HCT116 (cell line): ENCODE data around the gene SPA17. TPM values are rescaled to one million over a fixed set of nuclear protein-coding genes. Genes with fewer than 3 reads are reported as not detected.

Experiments
- ATAC-seq: fragments of 200-7000 bp; cut with Tn5 transposase; 2 replicates; pipeline ENCODE4 v1.9.1; 2020; ENCODE audit warnings: mild to moderate bottlenecking, moderate library complexity
- BruUV-seq: library from RNA; stranded (reverse); fragments of 400-500 nt; replicated peaks from 2 replicates; lab custom pipeline; 2021; lab: Mats Ljungman, UMichigan
- CTCF ChIA-PET: fragments of 300-600 bp; sonication (Branson Sonifier 250); formaldehyde crosslinking; loops from one replicate; lab custom pipeline; 2021; ENCODE audit warnings: antibody characterized with exemption; lab: Charles Lee
- POLR2A ChIA-PET: fragments of 300-600, 350-600 bp; sonication (Branson Sonifier 250); formaldehyde crosslinking; loops from one replicate; lab custom pipeline; 2021; ENCODE audit warnings: antibody characterized with exemption; lab: Charles Lee
- RAD21 ChIA-PET, 2 experiments: fragments of 300-600 bp; sonication (Branson Sonifier 250); formaldehyde crosslinking; loops; one replicate each; lab custom pipeline; 2023; ENCODE audit warnings: low total read pairs in 2 of 2; ENCODE audit not compliant: uncharacterized antibody in 2 of 2, unreplicated experiment in 2 of 2, low non-redundant PET in 1 of 2; lab: Charles Lee
- DNase-seq: peaks from one replicate; pipeline ENCODE4 v3.0.0-alpha.2; 2010; ENCODE audit warnings: low read depth, low spot score
- H2AFZ ChIP-seq: fragments of 200-600 bp; shearing (Covaris generic), sonication (generic); 2 replicates; pipeline ENCODE4 v1.6.1; 2017; ENCODE audit warnings: low read depth, mixed run types, mixed read lengths, antibody characterized with exemption, low read length; ENCODE audit not compliant: poor library complexity, severe bottlenecking
- H3K27ac ChIP-seq: 2 replicates; pipeline ENCODE4 v1.5.1; 2012; ENCODE audit warnings: low read depth, low read length
- H3K27me3 ChIP-seq: fragments of 200-600 bp; sonication (generic); 2 replicates; pipeline ENCODE4 v1.6.1; 2016; ENCODE audit warnings: mixed run types, low read length, mixed read lengths; ENCODE audit not compliant: insufficient read depth
- H3K36me3 ChIP-seq, 2 experiments: fragments of 200-500 bp in 1 of 2; fragments of 200-600 bp in 1 of 2; sonication (Bioruptor generic) in 1 of 2; sonication (generic) in 1 of 2; 2 replicates each; pipeline versions ENCODE4 v1.5.1 to v1.6.1; 2014 to 2016; ENCODE audit warnings: low read length in 2 of 2, inconsistent platforms in 1 of 2, mixed read lengths in 1 of 2, mixed run types in 1 of 2; ENCODE audit not compliant: insufficient read depth in 2 of 2, control insufficient read depth in 1 of 2
- H3K4me1 ChIP-seq, 2 experiments: fragments of 200-600 bp in 1 of 2; sonication (generic) in 1 of 2; 2 replicates each; pipeline versions ENCODE4 v1.5.1 to v1.6.1; 2012 to 2017; ENCODE audit warnings: low read length in 2 of 2, inconsistent platforms in 1 of 2, mild to moderate bottlenecking in 1 of 2, mixed read lengths in 1 of 2, mixed run types in 1 of 2, moderate library complexity in 1 of 2; ENCODE audit not compliant: insufficient read depth in 2 of 2, control insufficient read depth in 1 of 2
- H3K4me2 ChIP-seq: fragments of 200-600 bp; sonication (generic); 2 replicates; pipeline ENCODE4 v1.6.1; 2017; ENCODE audit warnings: mixed run types, low read length, mixed read lengths
- H3K4me3 ChIP-seq, 2 experiments: fragments of 200-600 bp in 1 of 2; sonication (generic) in 1 of 2; replicated peaks in 1 of 2; 2 replicates each; pipeline ENCODE4 v1.5.1; 2011 to 2016; ENCODE audit warnings: low read length in 2 of 2, control low read depth in 1 of 2, low read depth in 1 of 2, mild to moderate bottlenecking in 1 of 2, mixed read lengths in 1 of 2, mixed run types in 1 of 2
- H3K79me2 ChIP-seq: fragments of 200-600 bp; sonication (generic); 2 replicates; pipeline ENCODE4 v1.6.1; 2017; ENCODE audit warnings: mild to moderate bottlenecking, mixed run types, low read length, moderate library complexity, mixed read lengths; ENCODE audit not compliant: insufficient read depth
- H3K9ac ChIP-seq: fragments of 200-600 bp; sonication (generic); 2 replicates; pipeline ENCODE4 v1.6.1; 2016; ENCODE audit warnings: low read length, mixed read lengths
- H3K9me2 ChIP-seq: fragments of 200-600 bp; sonication (generic), shearing (Covaris generic); 2 replicates; pipeline ENCODE4 v1.6.1; 2017; ENCODE audit warnings: mixed run types, mild to moderate bottlenecking, moderate library complexity; ENCODE audit not compliant: insufficient read depth
- H3K9me3 ChIP-seq, 2 experiments: fragments of 200-500 bp in 1 of 2; fragments of 200-600 bp in 1 of 2; sonication (Bioruptor generic) in 1 of 2; sonication (generic) in 1 of 2; 2 replicates each; pipeline ENCODE4 v1.6.1; 2014 to 2017; ENCODE audit warnings: low read length in 2 of 2, mixed read lengths in 2 of 2, inconsistent platforms in 1 of 2, low read depth in 1 of 2, mild to moderate bottlenecking in 1 of 2, mixed run types in 1 of 2, moderate library complexity in 1 of 2; ENCODE audit not compliant: control insufficient read depth in 1 of 2, insufficient read depth in 1 of 2
- H4K20me1 ChIP-seq: fragments of 200-600 bp; sonication (generic), shearing (Covaris generic); 2 replicates; pipeline ENCODE4 v1.6.1; 2017; ENCODE audit warnings: mixed run types, mild to moderate bottlenecking, moderate library complexity; ENCODE audit not compliant: insufficient read depth
- CBX3 ChIP-seq: IDR thresholded peaks from 2 replicates; pipeline ENCODE4 v1.6.1; 2012; ENCODE audit warnings: low read depth
- EGR1 ChIP-seq: IDR thresholded peaks from 2 replicates; pipeline ENCODE4 v1.6.1; 2012; ENCODE audit warnings: low read depth
- FOSL1 ChIP-seq: IDR thresholded peaks from 2 replicates; pipeline ENCODE4 v1.6.1; 2012; ENCODE audit warnings: low read depth
- JUND ChIP-seq: IDR thresholded peaks from 2 replicates; pipeline ENCODE4 v1.6.1; 2012
- POLR2AphosphoS5 ChIP-seq: IDR thresholded peaks from 2 replicates; pipeline ENCODE4 v1.6.1; 2011; ENCODE audit warnings: mild to moderate bottlenecking, low read depth, low read length, moderate library complexity
- RAD21 ChIP-seq: IDR thresholded peaks from 2 replicates; pipeline ENCODE4 v1.6.1; 2012; ENCODE audit warnings: low read depth, mild to moderate bottlenecking
- YY1 ChIP-seq: IDR thresholded peaks from 2 replicates; pipeline ENCODE4 v1.6.1; 2011; ENCODE audit warnings: low read length, low read depth, moderate library complexity, mild to moderate bottlenecking; ENCODE audit not compliant: insufficient replicate concordance; ENCODE audit errors: extremely low read depth
- ZNF274 ChIP-seq: fragments of 200-500 bp; sonication (Bioruptor generic); IDR thresholded peaks from 2 replicates; pipeline ENCODE4 v1.6.1; 2014; ENCODE audit warnings: mild to moderate bottlenecking, low read depth, low read length, inconsistent platforms
- intact Hi-C: fragments of 100-400 bp; cut with micrococcal nuclease; formaldehyde crosslinking; loops from 2 replicates; pipeline ENCODE4 v1.10.0; 2022
- total RNA-seq: library from RNA; stranded (reverse); gene quantifications from one replicate; pipeline ENCODE4 v1.2.1, GENCODE V29; 2021; ENCODE audit not compliant: unreplicated experiment
- TF ChIP-seq, protein P1 (sequence below): IDR thresholded peaks from 2 replicates; pipeline ENCODE4 v1.6.1; 2011; ENCODE audit warnings: mild to moderate bottlenecking, low read length, moderate library complexity; ENCODE audit not compliant: insufficient replicate concordance; ENCODE audit errors: extremely low read depth
- TF ChIP-seq, protein P2 (sequence below): IDR thresholded peaks from 2 replicates; pipeline ENCODE4 v1.6.1; 2012
- TF ChIP-seq, protein P3 (sequence below): IDR thresholded peaks from 2 replicates; pipeline ENCODE4 v1.6.1; 2012; ENCODE audit warnings: low read depth
- TF ChIP-seq, protein P4 (sequence below): IDR thresholded peaks from 2 replicates; pipeline ENCODE4 v1.6.1; 2012

Gene SPA17
- total RNA-seq, 1 experiment from 2014 or later = 12.9 TPM

GRCh38 chr11:124742555-124742954 lies 68.9 kb downstream of the SPA17 start:
- H4K20me1 ChIP-seq = no peaks in the 10 kb centered on the region
- H3K9me2 ChIP-seq = no peaks in the 10 kb centered on the region
- CTCF ChIA-PET = no interaction called here
- intact Hi-C loops = no loop called here
- no peak for ATAC-seq
- H3K4me3 ChIP-seq = no peak overlapping the region
- no peak overlapping the region for H3K9ac ChIP-seq
- DNase-seq = no peak
- TF ChIP-seq EGR1 (no peak), YY1 (no peak), ZNF274 (no peak), POLR2AphosphoS5 (no peak), FOSL1 (no peak), CBX3 (no peak), RAD21 (no peak), JUND (no peak)
- TF ChIP-seq, protein P1, sequence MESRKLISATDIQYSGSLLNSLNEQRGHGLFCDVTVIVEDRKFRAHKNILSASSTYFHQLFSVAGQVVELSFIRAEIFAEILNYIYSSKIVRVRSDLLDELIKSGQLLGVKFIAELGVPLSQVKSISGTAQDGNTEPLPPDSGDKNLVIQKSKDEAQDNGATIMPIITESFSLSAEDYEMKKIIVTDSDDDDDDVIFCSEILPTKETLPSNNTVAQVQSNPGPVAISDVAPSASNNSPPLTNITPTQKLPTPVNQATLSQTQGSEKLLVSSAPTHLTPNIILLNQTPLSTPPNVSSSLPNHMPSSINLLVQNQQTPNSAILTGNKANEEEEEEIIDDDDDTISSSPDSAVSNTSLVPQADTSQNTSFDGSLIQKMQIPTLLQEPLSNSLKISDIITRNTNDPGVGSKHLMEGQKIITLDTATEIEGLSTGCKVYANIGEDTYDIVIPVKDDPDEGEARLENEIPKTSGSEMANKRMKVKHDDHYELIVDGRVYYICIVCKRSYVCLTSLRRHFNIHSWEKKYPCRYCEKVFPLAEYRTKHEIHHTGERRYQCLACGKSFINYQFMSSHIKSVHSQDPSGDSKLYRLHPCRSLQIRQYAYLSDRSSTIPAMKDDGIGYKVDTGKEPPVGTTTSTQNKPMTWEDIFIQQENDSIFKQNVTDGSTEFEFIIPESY = no peak
- TF ChIP-seq, protein P2, sequence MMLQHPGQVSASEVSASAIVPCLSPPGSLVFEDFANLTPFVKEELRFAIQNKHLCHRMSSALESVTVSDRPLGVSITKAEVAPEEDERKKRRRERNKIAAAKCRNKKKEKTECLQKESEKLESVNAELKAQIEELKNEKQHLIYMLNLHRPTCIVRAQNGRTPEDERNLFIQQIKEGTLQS = no peak
- TF ChIP-seq, protein P3, sequence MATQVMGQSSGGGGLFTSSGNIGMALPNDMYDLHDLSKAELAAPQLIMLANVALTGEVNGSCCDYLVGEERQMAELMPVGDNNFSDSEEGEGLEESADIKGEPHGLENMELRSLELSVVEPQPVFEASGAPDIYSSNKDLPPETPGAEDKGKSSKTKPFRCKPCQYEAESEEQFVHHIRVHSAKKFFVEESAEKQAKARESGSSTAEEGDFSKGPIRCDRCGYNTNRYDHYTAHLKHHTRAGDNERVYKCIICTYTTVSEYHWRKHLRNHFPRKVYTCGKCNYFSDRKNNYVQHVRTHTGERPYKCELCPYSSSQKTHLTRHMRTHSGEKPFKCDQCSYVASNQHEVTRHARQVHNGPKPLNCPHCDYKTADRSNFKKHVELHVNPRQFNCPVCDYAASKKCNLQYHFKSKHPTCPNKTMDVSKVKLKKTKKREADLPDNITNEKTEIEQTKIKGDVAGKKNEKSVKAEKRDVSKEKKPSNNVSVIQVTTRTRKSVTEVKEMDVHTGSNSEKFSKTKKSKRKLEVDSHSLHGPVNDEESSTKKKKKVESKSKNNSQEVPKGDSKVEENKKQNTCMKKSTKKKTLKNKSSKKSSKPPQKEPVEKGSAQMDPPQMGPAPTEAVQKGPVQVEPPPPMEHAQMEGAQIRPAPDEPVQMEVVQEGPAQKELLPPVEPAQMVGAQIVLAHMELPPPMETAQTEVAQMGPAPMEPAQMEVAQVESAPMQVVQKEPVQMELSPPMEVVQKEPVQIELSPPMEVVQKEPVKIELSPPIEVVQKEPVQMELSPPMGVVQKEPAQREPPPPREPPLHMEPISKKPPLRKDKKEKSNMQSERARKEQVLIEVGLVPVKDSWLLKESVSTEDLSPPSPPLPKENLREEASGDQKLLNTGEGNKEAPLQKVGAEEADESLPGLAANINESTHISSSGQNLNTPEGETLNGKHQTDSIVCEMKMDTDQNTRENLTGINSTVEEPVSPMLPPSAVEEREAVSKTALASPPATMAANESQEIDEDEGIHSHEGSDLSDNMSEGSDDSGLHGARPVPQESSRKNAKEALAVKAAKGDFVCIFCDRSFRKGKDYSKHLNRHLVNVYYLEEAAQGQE = no peak
- TF ChIP-seq, protein P4, sequence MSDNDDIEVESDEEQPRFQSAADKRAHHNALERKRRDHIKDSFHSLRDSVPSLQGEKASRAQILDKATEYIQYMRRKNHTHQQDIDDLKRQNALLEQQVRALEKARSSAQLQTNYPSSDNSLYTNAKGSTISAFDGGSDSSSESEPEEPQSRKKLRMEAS = no peak
- peaks cover 9 to 32% of the 10 kb centered on the region in 2 experiments for H3K4me1 ChIP-seq
- H3K4me2 ChIP-seq = no peak overlapping the region
- H3K27ac ChIP-seq = no peak overlapping the region
- no TSS peak for BruUV-seq
- POLR2A ChIA-PET = no interaction called here
- RAD21 ChIA-PET = no interaction called here
- H3K79me2 ChIP-seq = 0 out of 2 replicates have a peak, but pooled peaks cover 5% of the 10 kb centered on the region
- no peaks in the 10 kb centered on the region for H3K27me3 ChIP-seq
- H3K36me3 ChIP-seq = no peaks in the 10 kb centered on the region
- H2AFZ ChIP-seq = no peak overlapping the region
- no peaks in the 10 kb centered on the region for H3K9me3 ChIP-seq
